ENCODE data around the gene KIF2C. TPM values are rescaled to one million over a fixed set of nuclear protein-coding genes. Genes with fewer than 3 reads are reported as not detected.
"Not testable (repeated sequence)": the region's sequence is repeated elsewhere in the genome, so short reads cannot be mapped to it uniquely, and the experiment has no call there.

Gene KIF2C
- total RNA-seq, 1 experiment from 2014 or later = 49.8 TPM

- DNase-seq (ENCODE audit: extremely low read depth, low read depth) = not testable (repeated sequence)
Measured at GRCh38 chr1:44766421-44766820, 26.8 kb downstream of the KIF2C start.

GRCh38 chr1:44775078-44775929, 35.7 kb downstream of the KIF2C start, which contains the start of gene RPS8:
Gene RPS8, plus strand, starts transcription at chr1:44775540. Its CDS starts 57 bp downstream, at chr1:44775597.
- peak; percentile 92 for DNase-seq (ENCODE audit: extremely low read depth, low read depth)

DNA sequence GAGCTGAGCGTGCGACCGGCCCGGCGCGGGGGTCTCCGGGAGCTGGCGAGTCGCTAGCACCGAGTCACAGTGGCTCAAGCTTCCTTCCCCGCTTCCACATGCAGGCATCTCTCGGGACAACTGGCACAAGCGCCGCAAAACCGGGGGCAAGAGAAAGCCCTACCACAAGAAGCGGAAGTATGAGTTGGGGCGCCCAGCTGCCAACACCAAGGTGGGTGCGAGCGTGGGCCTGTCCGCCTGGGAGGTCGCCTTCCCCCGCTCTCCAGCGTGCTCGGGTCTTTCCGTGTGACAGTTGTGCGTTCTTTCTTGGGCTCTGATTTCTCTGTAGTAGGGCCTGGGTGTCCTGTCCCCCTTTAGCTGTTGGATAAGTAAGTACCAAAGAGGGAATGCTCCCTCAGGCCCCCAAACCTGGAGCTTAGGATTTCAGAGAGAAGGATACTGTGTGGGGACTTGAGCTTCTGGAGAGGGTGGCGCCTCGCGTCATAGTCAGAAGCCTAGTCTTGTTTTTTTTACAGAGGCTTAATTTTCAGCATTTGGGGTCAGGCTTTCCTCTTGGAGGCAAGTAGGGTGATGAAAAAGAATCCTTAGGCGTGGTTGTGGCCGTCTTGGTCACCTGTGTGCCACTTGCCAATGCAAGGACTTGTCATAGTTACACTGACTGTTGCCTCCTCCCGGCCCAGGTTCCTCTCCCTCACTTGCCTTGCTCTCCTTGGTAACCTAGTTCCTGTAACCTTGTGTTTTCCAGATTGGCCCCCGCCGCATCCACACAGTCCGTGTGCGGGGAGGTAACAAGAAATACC, 36.5 kb downstream of the KIF2C start:
- DNase-seq (ENCODE audit: extremely low read depth, low read depth) = no peak

DNA sequence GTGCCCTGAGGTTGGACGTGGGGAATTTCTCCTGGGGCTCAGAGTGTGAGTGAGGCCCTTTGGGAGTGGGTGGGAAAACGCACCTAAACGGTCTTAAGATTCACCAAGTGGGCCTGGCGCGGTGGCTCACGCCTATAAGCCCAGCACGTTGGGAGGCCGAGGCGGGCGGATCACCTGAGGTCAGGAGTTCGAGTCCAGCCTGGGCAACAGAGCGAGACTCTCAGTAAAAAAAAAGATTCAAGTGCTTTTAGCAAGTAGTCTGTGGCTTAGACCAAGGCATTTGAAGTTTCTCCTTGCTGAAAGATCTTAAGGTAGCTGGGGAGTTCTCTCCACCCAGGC, 37.1 kb downstream of the KIF2C start:
- DNase-seq (ENCODE audit: extremely low read depth, low read depth) = no peak

DNA sequence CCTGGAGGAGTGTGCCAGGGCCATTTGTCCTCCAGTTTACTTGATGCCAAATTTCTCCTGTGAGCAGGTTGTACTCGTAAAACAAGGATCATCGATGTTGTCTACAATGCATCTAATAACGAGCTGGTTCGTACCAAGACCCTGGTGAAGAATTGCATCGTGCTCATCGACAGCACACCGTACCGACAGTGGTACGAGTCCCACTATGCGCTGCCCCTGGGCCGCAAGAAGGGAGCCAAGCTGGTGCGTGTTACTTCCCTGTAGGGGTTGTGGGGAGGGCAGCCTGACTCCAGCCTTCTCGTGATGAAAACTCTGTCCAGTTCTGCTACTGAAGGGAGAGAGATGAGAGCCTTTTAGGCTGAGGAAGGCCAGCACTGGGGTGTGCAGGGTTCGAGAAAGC, 37.9 kb downstream of the KIF2C start:
- no peak for DNase-seq (ENCODE audit: extremely low read depth, low read depth)

GRCh38 chr1:44777969-44778635, 38.5 kb downstream of the KIF2C start:
- no peak for DNase-seq (ENCODE audit: extremely low read depth, low read depth)

GRCh38 chr1:44778705-44779576, 39.3 kb downstream of the KIF2C start:
- no peak for DNase-seq (ENCODE audit: extremely low read depth, low read depth)

DNA sequence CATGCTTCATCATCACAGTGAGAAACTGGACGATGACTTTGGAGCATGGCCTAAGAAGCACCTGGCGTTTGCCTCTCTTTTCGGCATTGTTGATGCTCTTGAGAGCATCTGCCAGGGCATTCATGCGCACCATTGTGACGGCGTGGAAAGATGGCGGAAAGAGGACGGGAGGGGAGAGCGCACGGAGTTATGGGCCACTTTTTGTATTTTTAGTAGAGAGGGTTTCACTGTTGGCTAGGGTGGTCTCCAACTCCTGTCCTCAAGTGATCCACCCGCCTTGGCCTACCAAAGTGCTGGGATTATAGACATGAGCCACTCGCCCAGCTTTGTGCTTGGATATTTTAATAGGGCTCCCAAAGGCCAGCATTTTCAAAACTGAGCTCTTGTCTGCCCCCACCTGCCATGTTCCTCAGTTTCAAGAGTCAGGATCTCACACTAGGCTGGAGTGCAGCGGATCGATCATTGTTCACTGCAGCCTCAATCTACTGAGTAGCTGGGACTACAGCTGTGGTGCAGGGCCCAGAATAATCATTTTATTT, 41.0 kb downstream of the KIF2C start:
- DNase-seq (ENCODE audit: extremely low read depth, low read depth) = no peak

- DNase-seq (ENCODE audit: extremely low read depth, low read depth) = no peak
Measured at GRCh38 chr1:44783697-44784093, 44.1 kb downstream of the KIF2C start.

DNA sequence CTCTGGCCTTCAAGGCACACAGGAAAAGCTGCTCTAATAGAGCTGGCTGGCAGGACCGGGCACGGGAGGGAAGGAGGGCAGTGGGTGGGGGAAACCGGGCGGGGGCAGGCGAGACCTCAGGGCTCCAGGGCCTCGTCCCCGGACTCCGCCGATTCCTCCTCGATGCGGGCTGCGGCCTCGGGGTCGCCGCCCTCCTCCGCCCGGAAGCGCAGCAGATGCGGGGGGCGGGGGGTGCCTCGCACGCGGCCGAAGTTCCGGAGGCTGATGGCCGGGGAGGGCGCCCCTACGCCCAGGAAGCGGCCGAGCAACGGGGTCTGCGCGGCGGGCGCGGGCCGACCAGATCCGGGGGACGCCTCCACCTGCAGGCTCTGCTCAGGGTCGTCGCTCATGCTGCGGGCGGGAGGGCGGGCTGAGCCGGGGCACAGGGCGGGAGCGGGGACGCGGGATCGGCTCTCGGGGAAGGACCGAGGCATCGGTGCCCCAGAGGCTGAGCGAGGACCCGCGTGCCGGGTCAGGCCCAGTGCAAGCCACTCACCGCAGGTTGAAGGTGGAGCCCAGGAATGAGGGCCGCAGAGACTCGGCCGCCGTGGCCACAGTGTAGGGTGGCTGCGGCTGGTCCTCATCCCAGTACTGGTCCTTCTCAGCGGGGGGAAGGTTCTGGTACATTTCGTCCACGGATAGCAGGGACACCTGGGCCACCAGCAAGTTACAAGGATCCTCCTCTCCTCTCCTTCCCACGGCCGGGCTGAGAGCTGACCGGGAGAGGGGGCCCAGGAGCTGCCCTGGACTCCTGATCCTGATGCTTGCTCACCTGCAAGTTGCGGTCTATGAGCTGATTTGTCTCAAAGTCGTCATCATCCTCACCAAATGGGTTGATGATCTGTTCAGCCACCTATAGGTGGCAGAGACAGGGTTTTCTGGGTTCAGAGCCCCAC, 44.7 kb downstream of the KIF2C start:
- DNase-seq (ENCODE audit: extremely low read depth, low read depth) = no peak

GRCh38 chr1:44785029-44785380, 45.4 kb downstream of the KIF2C start:
- no peak for DNase-seq (ENCODE audit: extremely low read depth, low read depth)

DNA sequence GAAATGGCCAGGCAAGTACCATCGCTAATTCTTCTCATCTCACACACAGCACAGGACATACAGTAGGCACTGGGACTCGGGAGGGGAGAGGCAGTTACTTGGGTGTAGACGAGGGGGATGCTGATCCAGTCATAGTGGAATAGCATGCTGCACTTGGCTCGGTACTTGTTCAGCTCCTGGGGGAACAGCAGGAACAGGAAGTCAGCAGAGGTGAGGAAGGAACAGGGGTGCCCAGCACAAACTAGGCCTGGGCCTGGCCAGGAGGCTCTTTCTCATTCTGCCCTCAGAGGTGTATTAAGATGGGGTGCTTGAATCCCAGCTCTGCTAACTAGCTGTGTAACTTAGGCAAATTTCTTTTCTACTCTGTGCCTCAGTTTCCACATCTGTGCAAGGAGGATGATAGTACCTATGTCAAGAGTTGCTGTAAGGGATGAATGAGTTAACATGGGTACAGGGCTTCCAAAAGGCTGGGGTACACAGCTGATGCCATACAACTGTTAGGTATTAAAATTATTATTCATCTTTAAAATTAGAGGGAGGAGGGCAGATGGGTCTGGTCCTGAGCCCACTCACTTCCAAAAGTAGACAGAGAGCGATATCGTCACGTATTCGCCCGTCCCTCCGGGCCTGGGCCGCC, 46.0 kb downstream of the KIF2C start:
- no peak for DNase-seq (ENCODE audit: extremely low read depth, low read depth)

- DNase-seq (ENCODE audit: extremely low read depth, low read depth) = peak; percentile 44
Measured at GRCh38 chr1:44786138-44786840, 46.7 kb downstream of the KIF2C start.

GRCh38 chr1:44786841-44787426, 47.3 kb downstream of the KIF2C start:
- DNase-seq (ENCODE audit: extremely low read depth, low read depth) = no peak

DNA sequence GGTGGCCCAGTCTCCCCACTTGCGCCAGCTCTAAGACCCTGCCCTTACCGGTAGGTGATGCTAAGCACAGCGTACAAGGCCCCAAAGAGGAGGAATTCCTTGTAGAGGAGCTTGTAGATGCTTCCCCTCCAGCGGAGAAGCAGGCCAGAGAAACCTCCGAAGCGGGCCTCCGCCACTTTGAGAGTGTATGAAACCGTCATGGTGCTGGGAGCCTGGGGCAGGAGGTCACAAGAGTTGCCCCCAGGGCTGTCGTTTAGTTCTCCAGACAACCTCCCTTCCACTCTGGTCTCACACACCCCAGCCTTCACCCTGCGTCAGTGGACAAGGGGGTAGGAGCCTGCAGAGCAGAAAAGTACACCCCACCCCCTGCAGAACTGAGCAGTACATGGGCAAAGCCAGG, 47.9 kb downstream of the KIF2C start:
- no peak for DNase-seq (ENCODE audit: extremely low read depth, low read depth)

GRCh38 chr1:44788120-44788860, 48.7 kb downstream of the KIF2C start, which contains the start of gene BEST4:
Gene BEST4, minus strand, starts transcription at chr1:44788170. Its CDS starts 465 bp downstream, at chr1:44787705.
- DNase-seq (ENCODE audit: extremely low read depth, low read depth) = no peak
